ENCODE measurements around the gene ADAM17. TPM values are rescaled to one million over a fixed set of nuclear protein-coding genes. Genes with fewer than 3 reads are reported as not detected.
"Not testable (repeated sequence)": the region's sequence is repeated elsewhere in the genome, so short reads cannot be mapped to it uniquely, and the experiment has no call there.

Gene ADAM17
- total RNA-seq, 4 donors from 2014 or later: 7.7 to 47.0 (median 27.7) TPM

DNA sequence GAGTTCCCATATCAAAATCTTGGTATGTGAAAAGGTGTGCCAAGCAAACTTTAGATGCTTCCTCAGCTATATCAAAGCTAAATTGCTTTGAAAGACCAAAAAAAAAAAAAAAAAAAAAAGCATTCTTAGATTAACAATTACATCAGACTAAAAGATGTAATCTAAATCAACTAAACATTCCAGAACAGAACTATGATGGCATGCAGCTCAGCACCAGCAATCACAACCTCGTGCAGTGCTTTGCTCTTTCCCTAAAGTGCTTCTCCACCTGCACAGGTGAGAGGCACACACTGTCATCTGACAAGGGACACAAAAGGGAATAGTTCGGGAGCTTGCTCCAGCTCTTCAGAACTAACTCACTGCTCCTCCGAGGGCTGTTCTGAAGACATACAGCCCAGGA lies 37.5 kb downstream of the ADAM17 start:
- no peaks in the 10 kb centered on the region for H3K36me3 ChIP-seq
- H3K4me3 ChIP-seq: no peak overlapping the region
- no peaks in the 10 kb centered on the region for H3K9me3 ChIP-seq
- H3K27me3 ChIP-seq: no peaks in the 10 kb centered on the region
- H3K27ac ChIP-seq: no peak overlapping the region
- intact Hi-C loops (cut with DNase I; ENCODE audit: low total_unique reads): no loop called here
- TF ChIP-seq POLR2A (IDR thresholded peaks at IDR 0.05): no peak
- TF ChIP-seq, protein P1, sequence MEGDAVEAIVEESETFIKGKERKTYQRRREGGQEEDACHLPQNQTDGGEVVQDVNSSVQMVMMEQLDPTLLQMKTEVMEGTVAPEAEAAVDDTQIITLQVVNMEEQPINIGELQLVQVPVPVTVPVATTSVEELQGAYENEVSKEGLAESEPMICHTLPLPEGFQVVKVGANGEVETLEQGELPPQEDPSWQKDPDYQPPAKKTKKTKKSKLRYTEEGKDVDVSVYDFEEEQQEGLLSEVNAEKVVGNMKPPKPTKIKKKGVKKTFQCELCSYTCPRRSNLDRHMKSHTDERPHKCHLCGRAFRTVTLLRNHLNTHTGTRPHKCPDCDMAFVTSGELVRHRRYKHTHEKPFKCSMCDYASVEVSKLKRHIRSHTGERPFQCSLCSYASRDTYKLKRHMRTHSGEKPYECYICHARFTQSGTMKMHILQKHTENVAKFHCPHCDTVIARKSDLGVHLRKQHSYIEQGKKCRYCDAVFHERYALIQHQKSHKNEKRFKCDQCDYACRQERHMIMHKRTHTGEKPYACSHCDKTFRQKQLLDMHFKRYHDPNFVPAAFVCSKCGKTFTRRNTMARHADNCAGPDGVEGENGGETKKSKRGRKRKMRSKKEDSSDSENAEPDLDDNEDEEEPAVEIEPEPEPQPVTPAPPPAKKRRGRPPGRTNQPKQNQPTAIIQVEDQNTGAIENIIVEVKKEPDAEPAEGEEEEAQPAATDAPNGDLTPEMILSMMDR (IDR thresholded peaks at IDR 0.05): no peak
- no peaks in the 10 kb centered on the region for H3K4me1 ChIP-seq
- DNase-seq: no peak

DNA sequence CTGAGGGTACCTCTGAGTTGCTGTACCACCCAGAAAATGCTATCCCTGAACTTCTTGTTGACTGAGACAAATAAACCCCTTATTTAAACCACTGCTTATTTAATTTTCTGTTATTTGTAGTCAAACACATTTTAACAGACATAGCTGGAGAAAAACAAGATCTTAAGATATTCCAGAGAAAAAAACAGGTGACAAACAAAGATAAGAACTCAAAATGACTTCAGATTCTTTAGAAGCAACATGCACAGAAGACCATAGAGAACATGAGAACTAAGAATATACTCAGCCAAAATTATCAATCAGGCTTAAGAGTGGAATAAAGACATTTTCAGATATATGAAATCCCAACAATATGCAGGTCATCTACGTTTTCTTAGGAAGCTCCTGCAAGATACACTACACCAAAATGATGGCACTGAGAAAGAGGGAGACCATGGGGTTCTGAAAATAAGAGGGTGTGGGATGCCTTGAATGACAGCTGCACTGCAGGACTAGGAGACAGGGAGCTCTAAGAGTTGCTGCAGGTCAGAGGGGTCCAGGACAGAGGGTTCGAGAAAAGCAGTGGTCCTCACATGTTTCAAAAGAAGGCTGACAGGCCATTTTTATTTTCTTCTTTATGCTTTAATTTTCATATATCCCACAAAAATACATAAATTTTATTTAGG lies 38.4 kb downstream of the ADAM17 start:
- no peak for DNase-seq
- no peak overlapping the region for H3K27ac ChIP-seq
- H3K36me3 ChIP-seq: no peaks in the 10 kb centered on the region
- no peaks in the 10 kb centered on the region for H3K9me3 ChIP-seq
- no peaks in the 10 kb centered on the region for H3K4me1 ChIP-seq
- TF ChIP-seq, protein P1 (IDR thresholded peaks at IDR 0.05): no peak
- no peak for TF ChIP-seq POLR2A (IDR thresholded peaks at IDR 0.05)
- intact Hi-C loops (cut with DNase I; ENCODE audit: low total_unique reads): no loop called here
- H3K27me3 ChIP-seq: no peaks in the 10 kb centered on the region
- H3K4me3 ChIP-seq: no peak overlapping the region

DNA sequence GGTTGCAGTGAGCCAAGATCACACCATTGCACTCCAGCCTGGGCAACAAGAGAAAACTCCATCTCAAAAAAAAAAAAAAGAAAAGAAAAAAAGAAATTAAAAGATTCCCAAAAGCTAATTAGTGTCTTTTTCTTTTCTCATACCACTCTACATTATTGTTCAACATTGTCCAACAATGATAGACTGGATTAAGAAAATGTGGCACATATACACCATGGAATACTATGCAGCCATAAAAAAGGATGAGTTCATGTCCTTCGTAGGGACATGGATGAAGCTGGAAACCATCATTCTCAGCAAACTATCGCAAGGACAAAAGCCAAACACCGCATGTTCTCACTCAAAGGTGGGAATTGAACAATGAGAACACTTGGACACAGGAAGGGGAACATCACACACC lies 41.7 kb downstream of the ADAM17 start:
- H3K4me3 ChIP-seq; H3K27me3 ChIP-seq; DNase-seq; intact Hi-C loops (cut with DNase I; ENCODE audit: low total_unique reads); H3K36me3 ChIP-seq; H3K27ac ChIP-seq; H3K4me1 ChIP-seq; H3K9me3 ChIP-seq: not testable (repeated sequence)

DNA sequence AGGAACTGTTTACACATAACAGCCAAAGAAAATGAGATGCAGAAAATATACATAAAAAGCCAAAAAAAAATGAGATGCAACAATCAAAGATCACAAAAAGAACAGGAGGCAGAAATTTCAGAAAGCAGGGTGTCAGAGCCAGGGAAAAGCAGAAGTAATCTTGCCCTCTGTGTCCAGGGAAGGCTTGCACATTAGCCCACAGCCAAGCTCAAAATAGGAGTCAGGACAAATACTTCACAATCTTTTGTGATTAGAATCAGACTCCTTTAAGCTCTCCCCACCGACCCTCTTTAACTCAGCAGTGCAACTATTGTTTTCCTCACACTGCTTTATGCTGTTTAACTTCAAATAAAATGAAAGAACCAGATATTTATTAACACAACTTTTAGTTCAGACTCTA lies 46.7 kb downstream of the ADAM17 start:
- Histone ChIP-seq H3K27ac (no peak overlapping the region), H3K36me3 (no peaks in the 10 kb centered on the region)

DNA sequence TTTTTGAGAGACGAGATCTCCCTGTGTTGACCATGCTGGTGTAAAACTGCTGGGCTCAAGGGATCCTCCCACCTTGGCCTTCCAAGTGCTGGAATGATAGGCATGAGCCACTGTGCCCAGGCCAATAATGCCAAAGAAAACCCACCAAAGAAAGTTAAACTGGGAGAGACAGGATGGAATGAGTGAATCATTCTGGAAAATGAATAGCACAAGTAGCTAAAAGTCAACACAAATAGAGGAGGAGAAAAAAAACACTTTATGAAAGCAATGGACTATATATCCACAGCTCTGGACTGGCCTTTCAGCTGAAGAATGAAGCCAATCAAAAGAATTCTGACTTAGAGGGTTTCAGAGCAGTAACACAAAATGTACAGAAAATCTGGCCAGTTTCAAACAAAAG lies 57.4 kb downstream of the ADAM17 start:
- H3K27me3 ChIP-seq: no peaks in the 10 kb centered on the region
- DNase-seq: no peak
- no peak overlapping the region for H3K4me3 ChIP-seq
- H3K27ac ChIP-seq: no peak overlapping the region
- no peaks in the 10 kb centered on the region for H3K4me1 ChIP-seq
- TF ChIP-seq, protein P1 (IDR thresholded peaks at IDR 0.05): no peak
- TF ChIP-seq POLR2A (IDR thresholded peaks at IDR 0.05): no peak
- intact Hi-C loops (cut with DNase I; ENCODE audit: low total_unique reads): no loop called here
- H3K36me3 ChIP-seq: no peaks in the 10 kb centered on the region
- H3K9me3 ChIP-seq: no peaks in the 10 kb centered on the region

More for the DNA sequence above, 46.7 kb downstream of the ADAM17 start:
- DNase-seq: no peak
- H3K27me3 ChIP-seq: no peaks in the 10 kb centered on the region
- TF ChIP-seq, protein P1 (IDR thresholded peaks at IDR 0.05): no peak
- no peak for TF ChIP-seq POLR2A (IDR thresholded peaks at IDR 0.05)
- intact Hi-C loops (cut with DNase I; ENCODE audit: low total_unique reads): no loop called here
- H3K4me3 ChIP-seq: no peak overlapping the region
- no peaks in the 10 kb centered on the region for H3K4me1 ChIP-seq
- no peaks in the 10 kb centered on the region for H3K9me3 ChIP-seq

DNA sequence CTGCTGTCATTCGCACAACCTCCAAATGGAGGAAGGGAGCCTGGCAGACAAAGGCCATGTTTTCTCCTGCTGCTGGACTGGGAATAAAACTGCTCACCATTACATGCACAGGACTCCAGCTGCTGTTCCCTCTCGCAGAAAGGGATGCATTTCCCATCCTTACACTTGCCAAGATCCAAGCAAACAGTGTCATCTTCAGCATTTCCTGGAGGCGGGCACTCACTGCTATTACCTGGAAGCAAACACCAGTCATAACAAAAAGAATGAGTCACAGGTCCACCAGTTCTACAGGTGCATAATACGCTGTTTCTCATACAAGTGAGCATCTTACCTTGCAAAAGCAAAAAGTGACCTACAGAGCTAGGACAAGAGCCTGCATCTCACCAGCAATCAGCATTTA lies 58.6 kb downstream of the ADAM17 start:
- no peak overlapping the region for H3K4me3 ChIP-seq
- no peak for TF ChIP-seq POLR2A (IDR thresholded peaks at IDR 0.05)
- TF ChIP-seq, protein P1 (IDR thresholded peaks at IDR 0.05): no peak
- intact Hi-C loops (cut with DNase I; ENCODE audit: low total_unique reads): no loop called here
- DNase-seq: no peak
- no peaks in the 10 kb centered on the region for H3K36me3 ChIP-seq
- H3K27me3 ChIP-seq: no peaks in the 10 kb centered on the region
- H3K9me3 ChIP-seq: no peaks in the 10 kb centered on the region
- H3K27ac ChIP-seq: no peak overlapping the region
- H3K4me1 ChIP-seq: no peaks in the 10 kb centered on the region
